HG03460 (cell line): Measurements from ENCODE around the gene SCFD2.

Source experiments
- ATAC-seq: cut with Tn5 transposase; IDR thresholded peaks from one replicate; pipeline ENCODE4 v1.9.1; 2021; ENCODE audit not compliant: unreplicated experiment

The SCFD2 gene

DNA sequence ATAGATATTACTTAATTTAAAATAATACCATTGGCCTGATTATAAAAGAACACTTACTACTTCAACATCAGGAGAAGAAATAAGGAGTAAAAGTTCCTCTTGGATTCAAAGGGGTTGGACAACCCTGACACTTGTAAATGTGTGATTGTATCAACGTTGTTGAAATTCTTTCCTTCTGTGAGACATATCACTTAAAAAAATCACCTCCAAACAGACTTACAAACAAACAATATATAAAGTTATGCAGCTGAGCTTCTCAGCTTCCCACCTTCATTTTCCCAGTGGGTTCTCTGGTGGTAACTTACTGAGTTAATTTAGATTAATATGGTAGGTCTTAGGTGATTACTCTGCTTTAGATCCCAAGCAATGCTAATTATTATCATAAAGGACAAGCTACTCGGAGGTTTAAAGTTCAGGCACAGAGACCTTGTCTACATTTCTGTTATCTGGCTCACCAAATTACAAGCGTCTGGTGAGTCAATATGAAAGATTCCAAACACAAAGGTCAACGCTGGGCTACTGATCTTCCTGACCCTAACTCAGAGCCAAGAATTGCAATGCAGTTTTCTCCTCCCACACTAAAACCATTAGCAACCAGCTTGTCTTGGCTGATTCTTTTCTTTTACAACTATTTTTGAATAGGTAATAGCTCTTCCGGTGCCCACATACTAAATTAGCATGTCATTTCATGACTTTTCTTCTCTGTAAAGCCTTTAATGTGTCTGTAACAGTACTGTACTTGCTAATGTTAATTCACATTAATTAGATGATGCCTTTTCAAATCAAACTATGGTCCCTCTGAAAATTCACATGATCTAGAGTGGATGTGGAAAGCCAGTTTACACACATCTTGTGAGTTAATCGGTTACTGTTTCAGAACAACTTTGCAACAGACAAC, 346.1 kb downstream of the SCFD2 start:
- no peak for ATAC-seq

DNA sequence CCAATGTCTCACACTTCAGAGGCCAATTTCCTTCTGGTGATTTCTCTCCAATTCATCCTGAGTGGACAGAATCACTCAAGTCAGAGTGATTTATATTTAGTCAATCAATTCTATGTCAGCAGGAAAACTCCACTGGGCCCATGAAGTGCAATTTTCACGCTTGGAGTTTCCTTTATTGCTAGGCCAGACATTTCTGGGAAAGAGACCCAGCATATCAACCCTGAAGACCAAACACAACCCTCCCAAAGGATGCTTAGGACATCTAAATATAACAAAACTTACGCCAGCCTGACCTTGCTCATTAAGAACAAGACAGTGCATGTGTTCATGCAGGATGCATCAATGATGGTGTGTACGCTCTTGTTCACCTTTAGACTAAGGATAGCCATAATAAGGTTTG, 347.4 kb downstream of the SCFD2 start:
- no peak for ATAC-seq

GRCh38 chr4:53016099-53016820, 349.6 kb downstream of the SCFD2 start:
- no peak for ATAC-seq

DNA sequence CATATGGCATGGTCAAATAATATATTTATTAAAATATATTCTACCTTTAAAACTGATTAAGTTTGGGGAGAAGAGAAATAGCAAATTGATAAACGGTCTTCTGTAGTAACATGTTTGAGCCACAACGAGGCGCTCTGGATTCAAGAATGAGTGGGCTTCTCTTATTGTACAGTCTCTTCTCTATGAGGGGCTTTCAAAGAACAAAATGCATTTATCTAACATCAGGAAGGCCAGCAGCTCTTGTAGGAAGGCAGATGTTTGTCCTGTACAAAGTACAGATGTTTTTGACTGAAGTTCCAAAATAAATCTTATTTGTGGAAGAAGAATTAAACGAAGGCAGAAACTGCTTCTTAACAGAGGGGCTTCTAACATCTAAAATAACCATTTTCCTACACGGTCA, 350.2 kb downstream of the SCFD2 start:
- no peak for ATAC-seq

- no peak for ATAC-seq
Observed at GRCh38 chr4:53014881-53015280, 351.0 kb downstream of the SCFD2 start.

- no peak for ATAC-seq
Observed at GRCh38 chr4:53013873-53014775, 351.7 kb downstream of the SCFD2 start.

DNA sequence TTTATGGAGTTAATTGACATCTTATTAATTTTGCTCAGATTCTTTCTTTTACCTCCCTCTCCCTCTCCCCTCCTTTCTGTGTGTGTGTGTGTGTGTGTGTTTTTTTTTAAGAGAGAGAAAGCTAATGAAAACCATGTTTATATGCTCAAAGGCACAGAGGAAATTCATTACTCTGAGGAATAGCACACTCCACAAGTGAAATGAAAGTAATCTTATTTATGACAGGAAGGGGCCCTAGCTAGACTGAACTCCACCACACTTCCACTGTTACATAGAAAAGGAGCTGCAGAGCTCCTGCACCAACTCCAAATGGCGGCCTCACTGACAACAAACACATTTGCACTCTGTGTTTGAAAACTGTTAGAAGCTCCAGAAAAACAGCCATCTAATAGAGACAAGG, 353.1 kb downstream of the SCFD2 start:
- peak; percentile 80 for ATAC-seq

- no peak for ATAC-seq
Observed at GRCh38 chr4:53011259-53011905, 354.5 kb downstream of the SCFD2 start.

GRCh38 chr4:53010318-53010717, 355.5 kb downstream of the SCFD2 start:
- no peak for ATAC-seq

- ATAC-seq: no peak
Observed at GRCh38 chr4:53009824-53010223, 356.0 kb downstream of the SCFD2 start.

DNA sequence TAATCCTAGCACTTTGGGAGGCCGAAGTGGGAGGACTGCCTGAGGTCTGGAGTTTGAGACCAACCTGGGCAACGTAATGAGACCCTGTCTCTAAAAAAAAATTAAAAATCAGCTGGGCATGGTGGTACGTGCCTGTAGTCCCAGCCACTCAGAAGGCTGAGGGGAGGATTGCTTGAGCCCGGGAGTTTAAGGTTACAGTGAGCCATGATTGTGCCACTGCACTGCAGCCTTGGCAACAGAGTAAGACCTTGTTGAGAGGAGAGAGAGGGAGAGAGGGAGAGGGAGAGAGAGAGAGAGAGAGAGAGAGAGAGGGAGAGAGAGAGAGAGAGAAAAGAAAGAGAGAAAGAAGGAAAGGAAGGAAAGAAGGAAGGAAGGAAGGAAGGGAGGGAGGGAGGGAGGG, 358.8 kb downstream of the SCFD2 start:
- ATAC-seq: no peak

- no peak for ATAC-seq
Observed at GRCh38 chr4:53005808-53006207, 360.1 kb downstream of the SCFD2 start.

DNA sequence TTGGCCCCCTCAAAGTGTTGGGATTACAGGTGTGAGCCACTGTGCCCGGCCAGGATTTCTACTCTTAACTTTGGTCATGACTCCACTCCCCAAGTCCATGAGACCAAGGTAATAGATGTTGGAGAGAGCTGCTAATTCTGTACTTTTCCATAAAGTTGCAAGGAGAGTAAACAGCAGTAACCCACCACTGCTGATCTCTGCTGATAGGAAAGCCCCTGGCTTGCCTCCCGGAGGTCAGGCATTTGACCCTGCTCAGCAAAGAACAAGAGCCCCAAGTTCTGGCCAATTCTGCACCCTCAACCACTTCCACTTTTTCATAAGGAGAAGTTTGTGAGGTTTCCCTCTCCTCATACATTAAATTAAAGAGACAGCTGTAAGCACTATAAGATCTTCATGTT, 360.7 kb downstream of the SCFD2 start:
- no peak for ATAC-seq

DNA sequence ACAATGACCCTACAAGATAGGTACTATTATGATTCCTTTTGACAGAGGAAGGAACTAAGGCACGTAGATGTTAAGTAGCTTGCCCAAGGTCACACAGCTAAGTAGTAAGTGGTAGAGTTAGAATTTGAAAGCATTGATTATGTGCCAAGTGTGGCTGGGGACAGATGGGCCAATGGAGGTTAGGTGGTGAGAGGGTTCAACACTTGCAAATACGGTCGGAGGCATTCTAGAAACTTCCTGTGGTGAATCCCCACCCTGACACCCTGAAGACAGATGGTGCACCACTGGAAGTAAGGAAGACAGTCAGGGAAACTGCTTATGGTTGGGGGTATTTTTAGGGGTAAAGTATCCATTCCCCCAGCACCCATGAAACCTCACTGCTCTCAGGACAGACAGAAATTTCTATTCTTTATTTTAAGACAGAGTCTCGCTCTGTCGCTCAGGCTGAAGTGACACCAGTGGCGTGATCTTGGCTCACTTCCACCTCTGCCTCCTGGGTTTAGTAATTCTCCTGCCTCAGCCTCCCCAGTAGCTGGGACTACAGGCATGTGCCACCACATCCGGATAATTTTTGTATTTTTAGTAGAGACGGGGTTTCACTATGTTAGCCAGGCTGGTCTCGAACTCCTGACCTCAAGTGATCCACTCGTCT, 361.2 kb downstream of the SCFD2 start:
- ATAC-seq: no peak

- no peak for ATAC-seq
Observed at GRCh38 chr4:53003959-53004358, 361.9 kb downstream of the SCFD2 start.

GRCh38 chr4:53000560-53000959, 365.3 kb downstream of the SCFD2 start:
- no peak for ATAC-seq

DNA sequence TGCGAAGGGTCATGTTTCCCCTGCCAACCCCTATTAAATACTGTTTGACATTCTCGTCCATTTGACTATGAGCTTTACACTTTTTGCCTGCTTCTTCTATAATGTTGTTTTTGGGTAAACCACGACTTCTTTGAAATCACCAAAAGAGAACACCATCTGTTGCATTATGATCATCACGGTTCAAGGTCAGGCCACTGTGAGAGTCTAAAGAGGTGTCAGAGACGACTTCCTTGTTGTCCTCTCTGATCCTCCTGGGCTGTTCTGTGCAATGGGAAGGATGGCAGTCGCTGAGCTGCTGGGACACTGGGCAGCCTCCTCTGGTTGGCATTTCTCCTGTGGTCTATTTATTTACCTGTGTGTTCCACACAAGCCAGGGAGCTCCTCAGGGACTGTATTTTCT, 366.2 kb downstream of the SCFD2 start:
- no peak for ATAC-seq

DNA sequence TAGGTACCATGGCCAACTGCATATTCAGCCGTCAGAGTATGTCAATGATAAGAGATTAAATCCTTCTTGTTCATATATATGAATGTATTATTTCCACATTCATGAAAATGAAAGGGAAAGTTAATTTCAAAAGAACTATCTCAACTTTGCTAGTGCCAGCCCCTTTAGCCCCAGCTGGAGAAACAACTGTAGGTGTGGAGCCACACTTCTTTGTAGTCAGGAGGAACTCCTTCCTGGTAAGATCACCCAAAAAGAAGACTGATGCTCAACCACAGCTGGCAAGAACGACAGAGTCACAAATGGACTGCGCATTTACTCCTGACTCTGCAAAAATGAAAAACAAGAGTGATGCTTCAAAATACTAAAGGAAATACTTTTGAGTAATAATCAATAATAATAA, 367.4 kb downstream of the SCFD2 start:
- no peak for ATAC-seq

DNA sequence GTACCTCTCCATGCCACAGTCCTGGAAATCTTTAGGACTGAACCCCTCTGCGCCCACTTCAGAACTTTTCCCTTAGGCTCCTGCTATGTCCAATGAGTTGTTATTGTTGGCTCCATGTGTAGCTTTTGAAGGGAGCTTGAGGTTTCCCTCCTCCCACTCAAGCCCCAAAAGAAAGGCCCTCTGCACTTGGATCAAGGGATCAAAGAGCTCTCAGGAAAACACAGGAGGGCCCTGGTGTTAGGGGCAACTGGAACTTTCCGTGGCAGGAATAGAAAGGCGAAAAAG, 368.8 kb downstream of the SCFD2 start:
- no peak for ATAC-seq

GRCh38 chr4:52996261-52997131, 369.4 kb downstream of the SCFD2 start:
- ATAC-seq: no peak
